Measurements from ENCODE around the gene SULT2B1. TPM values are rescaled to one million over a fixed set of nuclear protein-coding genes. Genes with fewer than 3 reads are reported as not detected.
"Not testable (repeated sequence)": the region's sequence is repeated elsewhere in the genome, so short reads cannot be mapped to it uniquely, and the experiment has no call there.

SULT2B1 gene
- total RNA-seq, 2 experiments from 2014 or later, result not detected

GRCh38 chr19:48516536-48516935, 35.4 kb upstream of the SULT2B1 start:
- ATAC-seq, result no peak
- Mint-ChIP-seq H3K4me3 (no peak overlapping the region), H3K36me3 (ENCODE audit: low read depth) (no peaks in the 10 kb centered on the region), H3K4me1 (ENCODE audit: low read depth) (peaks cover 9% of the 10 kb centered on the region), H3K27ac (no peak overlapping the region), H3K27me3 (no peaks in the 10 kb centered on the region), H3K9me3 (no peaks in the 10 kb centered on the region)
- POLR2A ChIA-PET, result no interaction called here
- TF ChIP-seq, protein P1, sequence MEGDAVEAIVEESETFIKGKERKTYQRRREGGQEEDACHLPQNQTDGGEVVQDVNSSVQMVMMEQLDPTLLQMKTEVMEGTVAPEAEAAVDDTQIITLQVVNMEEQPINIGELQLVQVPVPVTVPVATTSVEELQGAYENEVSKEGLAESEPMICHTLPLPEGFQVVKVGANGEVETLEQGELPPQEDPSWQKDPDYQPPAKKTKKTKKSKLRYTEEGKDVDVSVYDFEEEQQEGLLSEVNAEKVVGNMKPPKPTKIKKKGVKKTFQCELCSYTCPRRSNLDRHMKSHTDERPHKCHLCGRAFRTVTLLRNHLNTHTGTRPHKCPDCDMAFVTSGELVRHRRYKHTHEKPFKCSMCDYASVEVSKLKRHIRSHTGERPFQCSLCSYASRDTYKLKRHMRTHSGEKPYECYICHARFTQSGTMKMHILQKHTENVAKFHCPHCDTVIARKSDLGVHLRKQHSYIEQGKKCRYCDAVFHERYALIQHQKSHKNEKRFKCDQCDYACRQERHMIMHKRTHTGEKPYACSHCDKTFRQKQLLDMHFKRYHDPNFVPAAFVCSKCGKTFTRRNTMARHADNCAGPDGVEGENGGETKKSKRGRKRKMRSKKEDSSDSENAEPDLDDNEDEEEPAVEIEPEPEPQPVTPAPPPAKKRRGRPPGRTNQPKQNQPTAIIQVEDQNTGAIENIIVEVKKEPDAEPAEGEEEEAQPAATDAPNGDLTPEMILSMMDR (IDR thresholded peaks at IDR 0.05), result no peak
- no peak for DNase-seq
- intact Hi-C loops (cut with micrococcal nuclease), result no loop called here
- CTCF ChIA-PET, result interaction anchor here (0.9 to 1.8 kb wide), 3 partner anchors 66 to 126 kb away, joined by 3 to 5 read pairs (median 3); partner anchors contain the start of gene KDELR1

GRCh38 chr19:48518207-48518606, 33.8 kb upstream of the SULT2B1 start:
- Mint-ChIP-seq H3K36me3 (ENCODE audit: low read depth) (no peaks in the 10 kb centered on the region), H3K4me3 (no peak overlapping the region), H3K27ac (no peak overlapping the region), H3K27me3 (no peaks in the 10 kb centered on the region), H3K4me1 (ENCODE audit: low read depth) (peaks cover 9% of the 10 kb centered on the region), H3K9me3 (no peaks in the 10 kb centered on the region)
- POLR2A ChIA-PET, result interaction anchor here (0.6 to 0.7 kb wide), 2 partner anchors 34 to 176 kb away, joined by 3 to 4 read pairs; no protein-coding TSS in a partner anchor
- CTCF ChIA-PET, result interaction anchor here (0.8 to 1.4 kb wide), 4 partner anchors 11 to 71 kb away, joined by 3 to 5 read pairs (median 4); no protein-coding TSS in a partner anchor
- TF ChIP-seq, protein P1 (IDR thresholded peaks at IDR 0.05), result no peak
- DNase-seq, result no peak
- ATAC-seq, result no peak
- intact Hi-C loops (cut with micrococcal nuclease), result no loop called here

DNA sequence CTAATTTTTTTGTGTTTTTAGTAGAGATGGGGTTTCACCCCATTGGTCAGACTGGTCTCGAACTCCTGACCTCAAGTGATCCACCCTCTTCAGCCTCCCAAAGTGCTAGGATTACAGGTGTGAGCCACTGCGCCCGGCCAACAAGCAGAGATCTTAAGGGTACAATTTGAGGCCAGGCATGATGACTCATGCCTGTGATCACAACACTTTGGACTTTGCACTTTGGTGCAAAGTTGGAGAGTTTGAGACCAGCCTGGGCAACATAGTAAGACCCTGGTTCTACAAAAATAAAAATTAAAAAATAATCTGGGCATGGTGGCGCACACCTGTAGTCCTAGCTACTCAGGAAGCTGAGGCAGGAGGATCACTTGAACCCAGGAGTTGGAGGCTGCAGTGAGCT, 32.5 kb upstream of the SULT2B1 start:
- intact Hi-C loops (cut with micrococcal nuclease); H3K4me1 Mint-ChIP-seq (ENCODE audit: low read depth); DNase-seq; H3K4me3 Mint-ChIP-seq; H3K9me3 Mint-ChIP-seq; H3K27ac Mint-ChIP-seq; ATAC-seq; POLR2A ChIA-PET; H3K27me3 Mint-ChIP-seq; H3K36me3 Mint-ChIP-seq (ENCODE audit: low read depth): not testable (repeated sequence)
- CTCF ChIA-PET, result interaction anchor here (1.3 kb wide), 1 partner anchor 65 kb away, joined by 5 read pairs; no protein-coding TSS in a partner anchor

DNA sequence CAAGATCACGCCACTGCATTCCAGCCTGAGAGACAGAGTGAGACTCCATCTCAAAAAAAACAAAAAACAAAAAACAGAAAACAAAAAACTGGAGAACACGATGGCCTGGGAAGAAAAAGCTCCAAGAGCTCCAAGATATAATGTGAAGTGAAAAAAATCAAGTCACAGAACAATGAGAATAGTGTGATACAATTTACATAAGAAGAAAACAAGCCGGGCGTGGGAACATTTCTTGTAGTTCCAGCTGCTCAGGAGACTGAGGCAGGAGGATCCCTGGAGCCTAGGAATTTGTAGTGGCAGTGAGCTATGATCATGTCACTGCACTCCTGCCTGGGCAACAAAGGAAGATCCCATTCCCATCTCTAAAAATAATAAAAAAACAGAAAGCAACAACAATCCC, 31.8 kb upstream of the SULT2B1 start:
- CTCF ChIA-PET, result no interaction called here
- peaks cover 2% of the 10 kb centered on the region for H3K27me3 Mint-ChIP-seq
- ATAC-seq (no peak), DNase-seq (no peak)
- H3K4me3 Mint-ChIP-seq, result no peak overlapping the region
- TF ChIP-seq, protein P1 (IDR thresholded peaks at IDR 0.05), result no peak
- no peak overlapping the region for H3K27ac Mint-ChIP-seq
- H3K36me3 Mint-ChIP-seq (ENCODE audit: low read depth), result no peaks in the 10 kb centered on the region
- H3K9me3 Mint-ChIP-seq, result peaks cover 7% of the 10 kb centered on the region
- POLR2A ChIA-PET, result no interaction called here
- no peaks in the 10 kb centered on the region for H3K4me1 Mint-ChIP-seq (ENCODE audit: low read depth)
- intact Hi-C loops (cut with micrococcal nuclease), result no loop called here

GRCh38 chr19:48524221-48524620, 27.8 kb upstream of the SULT2B1 start:
- no peak for DNase-seq
- CTCF ChIA-PET, result interaction anchor here (1.0 kb wide), 1 partner anchor 35 kb away, joined by 5 read pairs; no protein-coding TSS in a partner anchor
- ATAC-seq, result no peak
- no peak overlapping the region for H3K4me3 Mint-ChIP-seq
- TF ChIP-seq, protein P1 (IDR thresholded peaks at IDR 0.05), result no peak
- no peaks in the 10 kb centered on the region for H3K36me3 Mint-ChIP-seq (ENCODE audit: low read depth)
- H3K27ac Mint-ChIP-seq, result no peak overlapping the region
- H3K9me3 Mint-ChIP-seq, result peaks cover 19% of the 10 kb centered on the region
- no peaks in the 10 kb centered on the region for H3K4me1 Mint-ChIP-seq (ENCODE audit: low read depth)
- H3K27me3 Mint-ChIP-seq, result peaks cover 2% of the 10 kb centered on the region
- POLR2A ChIA-PET, result interaction anchor here (1.2 kb wide), 1 partner anchor 93 kb away, joined by 5 read pairs; no protein-coding TSS in a partner anchor
- intact Hi-C loops (cut with micrococcal nuclease), result no loop called here

Measured in activated CD8-positive, alpha-beta T cell treated with anti-CD3 and anti-CD28 coated beads for 36 hours (primary cell).